CD4-positive, CD25-positive, alpha-beta regulatory T cell (primary cell): ENCODE results near the gene DAAM1. TPM values are rescaled to one million over a fixed set of nuclear protein-coding genes. Genes with fewer than 3 reads are reported as not detected.
A peak's percentile ranks its signal among the peaks of the same experiment; 100 is the strongest.

ENCODE experiments used
- ATAC-seq, 2 donors: fragments of 150-1000 bp; cut with Tn5 transposase; one replicate each; pipeline ENCODE4 v1.10.0; 2021; ENCODE audit warnings: low read depth in 2 of 2, moderate number of reproducible peaks in 2 of 2, moderate library complexity in 1 of 2
- DNase-seq, 3 donors: peaks; one replicate each; pipeline versions ENCODE4 v3.0.0 to v3.0.0-alpha.2; 2012 to 2022; ENCODE audit warnings: mixed read lengths in 1 of 3
- H3K27ac ChIP-seq: one replicate; pipeline ENCODE4 v1.7.0; 2013; ENCODE audit warnings: mild to moderate bottlenecking, low read length; ENCODE audit not compliant: insufficient read depth, poor library complexity, severe bottlenecking
- H3K27me3 ChIP-seq: one replicate; pipeline ENCODE4 v1.7.0; 2013; ENCODE audit warnings: low read length; ENCODE audit not compliant: control insufficient read depth, insufficient read depth
- H3K36me3 ChIP-seq: one replicate; pipeline ENCODE4 v1.7.0; 2013; ENCODE audit warnings: mild to moderate bottlenecking, low read length, moderate library complexity; ENCODE audit not compliant: control insufficient read depth, insufficient read depth
- H3K4me1 ChIP-seq: 2 replicates; pipeline ENCODE4 v1.7.0; 2013; ENCODE audit warnings: mild to moderate bottlenecking, low read length; ENCODE audit not compliant: insufficient read depth, control insufficient read depth, poor library complexity, severe bottlenecking
- H3K4me3 ChIP-seq: one replicate; pipeline ENCODE4 v1.7.0; 2013; ENCODE audit warnings: low read depth, mild to moderate bottlenecking, low read length, moderate library complexity
- H3K9me3 ChIP-seq, 2 experiments: 1 replicate in 1 of 2; 2 replicates in 1 of 2; pipeline ENCODE4 v1.7.0; 2013; ENCODE audit warnings: low read length in 2 of 2, mild to moderate bottlenecking in 1 of 2, moderate library complexity in 1 of 2; ENCODE audit not compliant: control insufficient read depth in 2 of 2
- H3K27ac Mint-ChIP-seq, 3 donors: one replicate each; pipeline ENCODE4 v1.8.0; 2020 to 2022; ENCODE audit warnings: mild to moderate bottlenecking in 3 of 3, mixed read lengths in 3 of 3, moderate library complexity in 2 of 3
- H3K27me3 Mint-ChIP-seq: one replicate; pipeline ENCODE4 v1.8.0; 2022; ENCODE audit warnings: mild to moderate bottlenecking, mixed read lengths
- H3K36me3 Mint-ChIP-seq: one replicate; pipeline ENCODE4 v1.8.0; 2020; ENCODE audit warnings: mixed read lengths
- H3K4me1 Mint-ChIP-seq, 4 donors: one replicate each; pipeline ENCODE4 v1.8.0; 2020 to 2022; ENCODE audit warnings: mixed read lengths in 4 of 4, mild to moderate bottlenecking in 1 of 4
- H3K4me3 Mint-ChIP-seq, 4 donors: one replicate each; pipeline ENCODE4 v1.8.0; 2020 to 2022; ENCODE audit warnings: mild to moderate bottlenecking in 4 of 4, mixed read lengths in 4 of 4, moderate library complexity in 3 of 4
- H3K9me3 Mint-ChIP-seq, 7 donors: one replicate each; pipeline ENCODE4 v1.8.0; 2020 to 2022; ENCODE audit warnings: mixed read lengths in 7 of 7, mild to moderate bottlenecking in 3 of 7, moderate library complexity in 2 of 7
- polyA plus RNA-seq, 4 donors: library from polyadenylated mRNA; unstranded; fragments of 300-500 nt; fragmentation: Illumina TruSeq; gene quantifications; one replicate each; pipeline ENCODE4 v1.2.3, GENCODE V29; 2021
- total RNA-seq: library from RNA; stranded (reverse); gene quantifications from one replicate; pipeline ENCODE4 v1.2.3, GENCODE V29; 2022

DAAM1 gene
- total and polyA plus RNA-seq, 5 donors from 2014 or later, result 6.1 to 36.5 (median 11.2) TPM

DNA sequence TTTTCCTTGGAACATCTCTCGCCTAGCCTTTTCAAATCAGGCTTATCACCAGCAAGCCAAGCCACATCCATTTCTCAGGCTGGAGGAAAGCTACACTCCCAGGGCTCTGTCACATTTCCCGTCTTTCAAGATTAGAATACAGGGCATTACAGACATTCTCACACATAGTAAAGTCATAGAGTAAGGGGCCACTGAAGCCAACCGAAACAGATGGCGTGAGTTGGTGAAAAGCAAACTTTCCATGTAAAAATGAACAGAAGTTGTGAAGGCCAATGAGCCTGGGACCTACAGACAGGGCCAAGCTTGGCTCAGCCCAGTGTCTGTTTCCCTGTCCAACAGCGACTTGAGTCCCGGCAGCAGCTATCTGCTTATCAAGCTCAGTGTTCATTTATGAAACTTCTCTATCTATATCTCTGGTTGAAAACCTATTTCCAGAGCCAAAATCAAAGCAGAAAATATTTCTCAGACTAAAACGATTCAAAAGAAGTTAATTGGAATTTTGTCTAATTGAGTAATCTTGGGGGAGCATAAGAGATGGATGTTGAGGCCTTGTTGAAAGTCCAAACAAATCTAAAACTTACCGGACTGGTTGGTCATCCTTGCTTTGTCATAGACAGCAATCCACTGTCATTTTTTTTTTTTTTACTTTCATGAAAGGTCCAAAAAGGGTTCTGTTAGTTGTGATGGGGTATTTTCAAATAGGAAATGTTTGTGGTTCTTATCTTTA lies 105.6 kb downstream of the DAAM1 start:
- no peak for DNase-seq
- no peaks in the 10 kb centered on the region for H3K9me3 Mint-ChIP-seq
- Histone ChIP-seq H3K4me1 (peaks cover 6% of the 10 kb centered on the region), H3K4me3 (no peak overlapping the region), H3K27ac (no peak overlapping the region), H3K36me3 (peaks cover 4% of the 10 kb centered on the region), H3K9me3 (no peaks in the 10 kb centered on the region), H3K27me3 (no peaks in the 10 kb centered on the region)
- no peak for ATAC-seq
- H3K4me3 Mint-ChIP-seq, result no peak overlapping the region
- no peaks in the 10 kb centered on the region for H3K27me3 Mint-ChIP-seq
- H3K4me1 Mint-ChIP-seq, result peaks cover 12 to 22% (median 17%) of the 10 kb centered on the region in 4 donors
- H3K36me3 Mint-ChIP-seq, result peaks cover 42% of the 10 kb centered on the region
- H3K27ac Mint-ChIP-seq, result no peak overlapping the region

DNA sequence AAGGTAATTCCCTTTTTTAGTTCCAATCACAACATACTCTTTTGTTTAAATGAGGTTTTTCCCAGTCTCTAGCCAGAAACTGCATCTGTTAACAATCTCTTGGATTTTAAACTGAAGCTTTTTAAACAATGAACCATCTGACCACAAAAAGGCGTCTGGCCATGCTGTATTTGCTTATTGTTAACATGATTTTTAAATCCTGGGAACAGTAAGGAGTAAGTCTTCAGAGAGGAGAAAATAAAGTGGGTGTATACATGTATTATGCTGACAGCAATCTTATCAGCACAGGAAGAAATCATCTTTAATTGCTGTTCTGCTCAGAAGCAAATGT lies 106.2 kb downstream of the DAAM1 start:
- DNase-seq, result no peak
- peaks cover 13 to 23% (median 20%) of the 10 kb centered on the region in 4 donors for H3K4me1 Mint-ChIP-seq

DNA sequence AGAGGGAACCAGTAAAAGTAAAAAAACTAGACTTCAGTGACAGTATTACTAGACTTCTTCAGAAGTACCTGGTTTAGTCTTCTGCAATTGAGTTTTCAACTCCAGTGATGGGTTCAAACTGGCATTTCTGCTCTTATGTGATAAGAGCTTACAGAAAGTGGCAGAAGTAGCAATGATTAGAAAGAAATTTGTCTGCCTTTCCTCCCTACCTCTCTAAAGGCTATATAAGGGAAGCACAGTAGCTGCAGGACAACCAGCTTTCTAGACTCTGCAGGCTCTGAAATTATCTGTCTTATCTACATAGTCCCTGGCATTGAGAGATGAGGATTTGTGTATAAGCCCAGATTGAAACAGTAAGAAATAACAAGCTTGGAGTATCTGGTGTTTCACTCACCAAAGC lies 107.5 kb downstream of the DAAM1 start:
- ATAC-seq (no peak), DNase-seq (no peak)
- H3K4me3 Mint-ChIP-seq, result no peak overlapping the region
- H3K27ac Mint-ChIP-seq, result no peak overlapping the region
- H3K27me3 Mint-ChIP-seq, result no peaks in the 10 kb centered on the region
- H3K4me1 ChIP-seq, result peaks cover 11% of the 10 kb centered on the region
- no peaks in the 10 kb centered on the region for H3K9me3 ChIP-seq
- no peak overlapping the region for H3K27ac ChIP-seq
- no peaks in the 10 kb centered on the region for H3K9me3 Mint-ChIP-seq
- peaks cover 36% of the 10 kb centered on the region for H3K36me3 Mint-ChIP-seq
- no peak overlapping the region for H3K4me3 ChIP-seq
- H3K4me1 Mint-ChIP-seq, result peaks cover 19 to 28% (median 25%) of the 10 kb centered on the region in 4 donors
- peaks cover 4% of the 10 kb centered on the region for H3K36me3 ChIP-seq
- no peaks in the 10 kb centered on the region for H3K27me3 ChIP-seq

More for the DNA sequence above, 106.2 kb downstream of the DAAM1 start:
- Mint-ChIP-seq H3K36me3 (peaks cover 42% of the 10 kb centered on the region), H3K27ac (no peak overlapping the region), H3K9me3 (no peaks in the 10 kb centered on the region), H3K27me3 (no peaks in the 10 kb centered on the region), H3K4me3 (no peak overlapping the region)
- H3K36me3 ChIP-seq, result peaks cover 4% of the 10 kb centered on the region
- no peak overlapping the region for H3K27ac ChIP-seq
- H3K4me3 ChIP-seq, result no peak overlapping the region
- no peaks in the 10 kb centered on the region for H3K9me3 ChIP-seq
- peaks cover 6% of the 10 kb centered on the region for H3K4me1 ChIP-seq
- H3K27me3 ChIP-seq, result no peaks in the 10 kb centered on the region
- ATAC-seq, result no peak

DNA sequence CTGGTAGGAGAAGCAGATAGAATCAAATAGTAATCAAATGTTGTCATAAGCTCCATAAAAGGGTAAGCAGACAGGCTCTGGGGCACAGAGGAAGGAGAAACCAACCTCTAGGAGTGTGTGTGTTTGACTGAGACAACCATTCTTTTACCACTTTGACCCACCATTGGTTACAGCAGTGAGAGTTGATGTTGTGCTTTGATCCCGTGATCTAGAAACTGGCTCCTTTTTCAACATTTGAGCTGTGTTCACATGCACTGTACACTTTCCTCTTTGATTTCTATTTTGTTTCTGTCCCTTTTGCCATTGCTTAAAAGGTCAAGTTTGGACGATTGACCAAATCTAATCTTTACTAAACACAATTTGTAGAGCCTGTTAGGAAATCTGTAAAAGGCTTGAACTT lies 108.0 kb downstream of the DAAM1 start:
- Histone ChIP-seq H3K4me3 (no peak overlapping the region), H3K36me3 (peaks cover 4% of the 10 kb centered on the region), H3K9me3 (no peaks in the 10 kb centered on the region), H3K4me1 (peaks cover 16% of the 10 kb centered on the region), H3K27me3 (no peaks in the 10 kb centered on the region), H3K27ac (no peak overlapping the region)
- Mint-ChIP-seq H3K27me3 (no peaks in the 10 kb centered on the region), H3K9me3 (no peaks in the 10 kb centered on the region), H3K27ac (peak overlapping the region in 1 of 3 donors; percentile 36), H3K36me3 (peaks cover 30% of the 10 kb centered on the region), H3K4me3 (no peak overlapping the region), H3K4me1 (peaks cover 23 to 34% (median 30%) of the 10 kb centered on the region in 4 donors)
- no peak for ATAC-seq
- no peak for DNase-seq

DNA sequence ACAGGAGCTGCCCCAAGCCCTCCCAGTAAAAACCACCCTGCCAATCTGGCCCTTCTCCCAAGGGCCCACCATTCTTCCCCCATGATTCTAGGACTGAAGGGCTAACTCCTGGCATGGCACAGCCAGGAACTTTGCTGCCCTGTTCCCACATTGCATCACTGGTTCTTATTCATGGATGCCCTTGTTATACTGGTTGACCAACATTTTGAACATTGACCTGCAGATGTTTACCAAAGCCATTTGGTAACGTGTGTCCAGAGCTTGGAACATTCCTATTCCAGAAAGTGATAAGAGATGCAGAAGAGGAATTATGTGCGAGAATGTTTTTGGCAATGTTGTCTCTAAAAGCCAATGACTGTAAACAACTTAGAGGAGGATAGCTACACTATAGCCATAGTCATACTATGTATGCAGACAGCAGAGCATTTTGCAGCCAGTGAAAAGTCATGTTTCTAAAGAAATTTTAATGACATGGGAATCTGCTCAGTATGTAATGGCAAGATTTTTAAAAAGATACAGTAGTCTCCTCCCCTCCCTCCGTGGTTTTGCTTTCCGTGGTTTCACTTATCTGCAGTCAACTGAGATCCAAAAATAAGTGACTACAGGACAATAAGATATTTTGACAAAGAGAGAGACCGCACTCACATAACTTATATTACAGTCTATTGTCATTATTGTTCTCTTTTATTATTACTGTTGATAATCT lies 108.8 kb downstream of the DAAM1 start:
- H3K27me3 Mint-ChIP-seq, result no peaks in the 10 kb centered on the region
- no peaks in the 10 kb centered on the region for H3K9me3 ChIP-seq
- peaks cover 3% of the 10 kb centered on the region for H3K36me3 ChIP-seq
- peak overlapping the region in 1 of 4 donors; percentile 44 for H3K4me3 Mint-ChIP-seq
- H3K27ac Mint-ChIP-seq, result peak overlapping the region in 2 of 3 donors; percentile 36 to 61
- H3K36me3 Mint-ChIP-seq, result peaks cover 23% of the 10 kb centered on the region
- peaks cover 21% of the 10 kb centered on the region for H3K4me1 ChIP-seq
- H3K4me1 Mint-ChIP-seq, result peaks cover 24 to 40% (median 36%) of the 10 kb centered on the region in 4 donors
- H3K27me3 ChIP-seq, result no peaks in the 10 kb centered on the region
- no peak overlapping the region for H3K4me3 ChIP-seq
- no peaks in the 10 kb centered on the region for H3K9me3 Mint-ChIP-seq
- no peak overlapping the region for H3K27ac ChIP-seq
- DNase-seq, result no peak
- no peak for ATAC-seq

DNA sequence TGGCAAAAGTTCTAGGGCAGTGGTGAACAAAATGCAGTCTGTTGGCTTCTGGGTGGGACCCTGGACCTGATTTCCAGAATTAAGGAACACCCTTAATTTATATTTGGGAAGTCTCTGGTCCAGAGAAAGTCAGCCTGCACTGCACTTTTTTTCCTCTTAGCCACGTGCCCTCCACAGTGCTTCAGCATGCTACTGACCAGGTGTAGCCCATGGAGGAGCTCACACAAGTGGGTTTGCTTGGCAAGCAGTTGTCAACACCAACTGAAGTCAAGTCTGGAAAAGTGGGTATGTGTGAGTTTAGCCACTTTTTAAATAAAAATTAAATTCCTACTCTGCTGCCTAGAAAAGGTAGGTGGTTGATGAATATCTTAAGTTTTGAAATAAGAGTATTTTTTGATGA lies 111.3 kb downstream of the DAAM1 start:
- H3K27ac Mint-ChIP-seq, result no peak overlapping the region
- H3K36me3 ChIP-seq, result no peaks in the 10 kb centered on the region
- H3K9me3 Mint-ChIP-seq, result no peaks in the 10 kb centered on the region
- H3K9me3 ChIP-seq, result no peaks in the 10 kb centered on the region
- no peak overlapping the region for H3K27ac ChIP-seq
- no peaks in the 10 kb centered on the region for H3K27me3 Mint-ChIP-seq
- H3K4me3 Mint-ChIP-seq, result no peak overlapping the region
- H3K4me3 ChIP-seq, result no peak overlapping the region
- peaks cover 24 to 42% (median 37%) of the 10 kb centered on the region in 4 donors for H3K4me1 Mint-ChIP-seq
- no peaks in the 10 kb centered on the region for H3K27me3 ChIP-seq
- peaks cover 6% of the 10 kb centered on the region for H3K36me3 Mint-ChIP-seq
- no peak for ATAC-seq
- no peak for DNase-seq
- H3K4me1 ChIP-seq, result peaks cover 21% of the 10 kb centered on the region

DNA sequence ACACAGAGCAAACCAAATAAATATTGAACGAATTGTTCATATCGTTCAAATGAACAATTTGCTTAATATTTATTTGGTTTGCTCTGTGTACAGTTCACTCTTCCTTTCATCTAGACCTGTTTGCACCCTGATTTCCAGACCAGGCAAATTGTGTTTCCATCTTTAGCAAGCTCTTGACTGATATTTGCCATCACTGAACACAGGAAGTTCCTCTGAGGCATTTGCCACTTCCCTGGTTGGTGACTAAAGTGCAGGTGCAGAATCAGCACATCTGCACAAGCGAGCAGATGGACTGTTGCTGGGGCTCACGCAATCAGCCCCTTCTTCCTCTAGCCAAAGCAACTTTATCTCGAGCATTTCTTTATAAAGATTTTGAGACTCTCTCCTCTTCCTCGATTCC lies 112.9 kb downstream of the DAAM1 start:
- peaks cover 34 to 50% (median 43%) of the 10 kb centered on the region in 4 donors for H3K4me1 Mint-ChIP-seq
- peaks cover 7% of the 10 kb centered on the region for H3K36me3 Mint-ChIP-seq
- ATAC-seq (peak; percentile 67 to 85), DNase-seq (peak in 2 of 3 donors; percentile 17 to 82)
- H3K4me3 Mint-ChIP-seq, result peak overlapping the region in 2 of 4 donors; percentile 3 to 24
- H3K27ac Mint-ChIP-seq, result peak overlapping the region in 2 of 3 donors; percentile 47 to 68
- peak overlapping the region; percentile 5 for H3K4me3 ChIP-seq
- H3K27me3 Mint-ChIP-seq, result no peaks in the 10 kb centered on the region
- no peaks in the 10 kb centered on the region for H3K36me3 ChIP-seq
- no peaks in the 10 kb centered on the region for H3K9me3 ChIP-seq
- peaks cover 21% of the 10 kb centered on the region for H3K4me1 ChIP-seq
- no peaks in the 10 kb centered on the region for H3K27me3 ChIP-seq
- no peaks in the 10 kb centered on the region for H3K9me3 Mint-ChIP-seq
- H3K27ac ChIP-seq, result no peak overlapping the region
